Vagina (tissue), 2 donors: Measurements from ENCODE around the gene MAPK6. TPM values are rescaled to one million over a fixed set of nuclear protein-coding genes. Genes with fewer than 3 reads are reported as not detected.
A peak's percentile ranks its signal among the peaks of the same experiment; 100 is the strongest.

Experiments
- DNase-seq, 2 donors: peaks; one replicate each; pipeline ENCODE4 v3.0.0-alpha.2; 2017; ENCODE audit errors: extremely low spot score in 2 of 2
- H3K27ac ChIP-seq: fragments of 200-600 bp; sonication (generic); one replicate; pipeline ENCODE4 v1.5.1; 2019
- H3K27me3 ChIP-seq: fragments of 200-600 bp; sonication (generic); one replicate; pipeline ENCODE4 v1.5.1; 2019
- H3K36me3 ChIP-seq, 2 donors: fragments of 200-600 bp; sonication (generic); one replicate each; pipeline ENCODE4 v1.5.1; 2017 to 2019
- H3K4me1 ChIP-seq: fragments of 200-600 bp; sonication (generic); one replicate; pipeline ENCODE4 v1.5.1; 2019
- H3K4me3 ChIP-seq, 2 donors: fragments of 200-600 bp; sonication (generic); 1 replicate in 1 of 2; 2 replicates in 1 of 2; pipeline ENCODE4 v1.5.1; 2016 to 2019
- H3K9me3 ChIP-seq: fragments of 200-600 bp; sonication (generic); one replicate; pipeline ENCODE4 v1.5.1; 2019
- POLR2A ChIP-seq, 2 donors: fragments of 450-650 bp; IDR thresholded peaks; one replicate each; pipeline ENCODE4 v1.6.1; 2017; ENCODE audit warnings: antibody characterized with exemption in 2 of 2, mild to moderate bottlenecking in 2 of 2, moderate library complexity in 2 of 2
- POLR2AphosphoS5 ChIP-seq, 2 donors: sonication (generic); formaldehyde crosslinking; IDR thresholded peaks; one replicate each; pipeline ENCODE4 v1.9.0; 2017; ENCODE audit warnings: antibody characterized with exemption in 2 of 2, mild to moderate bottlenecking in 2 of 2, low read depth in 1 of 2; ENCODE audit not compliant: insufficient read depth in 1 of 2
- intact Hi-C: fragments of 100-400 bp; cut with DNase I; formaldehyde crosslinking; loops from one replicate; pipeline ENCODE4 v1.15.1; 2023
- total RNA-seq: library from RNA; depleted of rRNA; stranded (reverse); fragments of >200 nt; gene quantifications from one replicate; pipeline ENCODE4 v1.2.3, GENCODE V29; 2016
- TF ChIP-seq, protein P1 (sequence below), 3 experiments: fragments of 450-650 bp in 2 of 3; fragments of 200-600 bp in 1 of 3; sonication (generic) in 1 of 3; IDR thresholded peaks; one replicate each; pipeline ENCODE4 v1.5.1; 2017 to 2019; ENCODE audit warnings: antibody characterized with exemption in 3 of 3, mild to moderate bottlenecking in 2 of 3, moderate library complexity in 2 of 3

Gene MAPK6
- total RNA-seq, 1 donor from 2014 or later: 41.0 TPM

DNA sequence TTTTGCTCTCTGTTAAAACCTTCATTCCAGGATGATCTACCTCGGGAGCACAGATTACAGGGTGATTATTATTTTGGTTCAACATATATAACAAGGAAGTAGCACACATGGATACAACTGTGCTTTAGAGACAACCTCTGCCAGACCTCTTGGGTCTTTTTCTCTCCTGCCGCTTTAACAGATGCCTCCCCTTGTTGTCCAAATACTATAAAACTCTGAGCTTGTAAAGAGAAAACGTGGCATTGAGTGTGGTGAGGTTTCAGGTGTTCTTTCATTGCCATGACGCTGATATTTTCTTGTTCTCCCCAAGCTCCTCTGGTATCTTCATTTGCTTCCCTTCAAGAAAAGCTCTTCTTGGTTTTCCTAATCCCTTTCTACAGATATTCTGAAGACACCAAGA is 64.6 kb downstream of the MAPK6 start:
- Histone ChIP-seq H3K36me3 (no peaks in the 10 kb centered on the region), H3K27ac (no peak overlapping the region), H3K4me1 (peaks cover 17% of the 10 kb centered on the region), H3K4me3 (no peak overlapping the region), H3K9me3 (peaks cover 5% of the 10 kb centered on the region), H3K27me3 (no peaks in the 10 kb centered on the region)
- TF ChIP-seq POLR2AphosphoS5 (IDR thresholded peaks at IDR 0.05; ENCODE audit: insufficient read depth in 1 of 2, low read depth in 1 of 2): no peak
- DNase-seq: no peak
- intact Hi-C loops: no loop called here

DNA sequence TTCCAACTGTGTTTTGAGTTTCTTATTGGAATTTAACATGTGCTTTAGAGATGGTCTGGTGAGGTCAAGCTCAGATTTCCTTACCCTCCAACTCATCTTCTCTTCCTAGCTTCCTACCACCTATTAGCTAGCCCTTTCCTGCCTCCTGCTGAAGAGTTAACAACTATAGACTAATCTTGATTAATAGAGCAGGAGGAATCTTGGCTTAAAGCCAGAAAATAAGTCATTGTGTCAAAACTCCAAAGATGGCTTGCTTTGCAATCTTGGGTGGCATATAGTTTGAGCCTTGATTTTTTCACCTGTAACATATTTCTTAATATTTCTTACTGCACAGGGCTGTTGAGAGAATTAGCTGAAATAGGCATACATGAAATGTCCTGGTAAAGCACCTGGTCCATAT is 66.3 kb downstream of the MAPK6 start:
- peaks cover 5% of the 10 kb centered on the region for H3K9me3 ChIP-seq

GRCh38 chr15:52086011-52086786 is 67.2 kb downstream of the MAPK6 start:
- no peaks in the 10 kb centered on the region for H3K36me3 ChIP-seq
- no peaks in the 10 kb centered on the region for H3K27me3 ChIP-seq
- H3K9me3 ChIP-seq: peaks cover 5% of the 10 kb centered on the region
- intact Hi-C loops: no loop called here
- peaks cover 6% of the 10 kb centered on the region for H3K4me1 ChIP-seq
- DNase-seq: peak in 1 of 2 donors; percentile 2
- H3K27ac ChIP-seq: no peak overlapping the region
- TF ChIP-seq POLR2AphosphoS5 (IDR thresholded peaks at IDR 0.05; ENCODE audit: insufficient read depth in 1 of 2, low read depth in 1 of 2) (no peak), POLR2A (IDR thresholded peaks at IDR 0.05) (no peak)
- TF ChIP-seq, protein P1, sequence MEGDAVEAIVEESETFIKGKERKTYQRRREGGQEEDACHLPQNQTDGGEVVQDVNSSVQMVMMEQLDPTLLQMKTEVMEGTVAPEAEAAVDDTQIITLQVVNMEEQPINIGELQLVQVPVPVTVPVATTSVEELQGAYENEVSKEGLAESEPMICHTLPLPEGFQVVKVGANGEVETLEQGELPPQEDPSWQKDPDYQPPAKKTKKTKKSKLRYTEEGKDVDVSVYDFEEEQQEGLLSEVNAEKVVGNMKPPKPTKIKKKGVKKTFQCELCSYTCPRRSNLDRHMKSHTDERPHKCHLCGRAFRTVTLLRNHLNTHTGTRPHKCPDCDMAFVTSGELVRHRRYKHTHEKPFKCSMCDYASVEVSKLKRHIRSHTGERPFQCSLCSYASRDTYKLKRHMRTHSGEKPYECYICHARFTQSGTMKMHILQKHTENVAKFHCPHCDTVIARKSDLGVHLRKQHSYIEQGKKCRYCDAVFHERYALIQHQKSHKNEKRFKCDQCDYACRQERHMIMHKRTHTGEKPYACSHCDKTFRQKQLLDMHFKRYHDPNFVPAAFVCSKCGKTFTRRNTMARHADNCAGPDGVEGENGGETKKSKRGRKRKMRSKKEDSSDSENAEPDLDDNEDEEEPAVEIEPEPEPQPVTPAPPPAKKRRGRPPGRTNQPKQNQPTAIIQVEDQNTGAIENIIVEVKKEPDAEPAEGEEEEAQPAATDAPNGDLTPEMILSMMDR (IDR thresholded peaks at IDR 0.05): no peak
- H3K4me3 ChIP-seq: no peak overlapping the region

More for the DNA sequence above, 66.3 kb downstream of the MAPK6 start:
- intact Hi-C loops: no loop called here
- no peak for TF ChIP-seq POLR2AphosphoS5 (IDR thresholded peaks at IDR 0.05; ENCODE audit: insufficient read depth in 1 of 2, low read depth in 1 of 2)
- TF ChIP-seq, protein P1 (IDR thresholded peaks at IDR 0.05): no peak
- TF ChIP-seq POLR2A (IDR thresholded peaks at IDR 0.05): no peak
- DNase-seq: no peak
- no peaks in the 10 kb centered on the region for H3K36me3 ChIP-seq
- no peak overlapping the region for H3K4me3 ChIP-seq
- no peaks in the 10 kb centered on the region for H3K27me3 ChIP-seq
- no peak overlapping the region for H3K27ac ChIP-seq
- H3K4me1 ChIP-seq: peaks cover 6% of the 10 kb centered on the region

- Histone ChIP-seq H3K27me3 (no peaks in the 10 kb centered on the region), H3K36me3 (no peaks in the 10 kb centered on the region), H3K9me3 (peaks cover 5% of the 10 kb centered on the region), H3K4me1 (peaks cover 28% of the 10 kb centered on the region), H3K27ac (no peak overlapping the region), H3K4me3 (no peak overlapping the region)
- no peak for TF ChIP-seq POLR2A (IDR thresholded peaks at IDR 0.05)
- no peak for TF ChIP-seq POLR2AphosphoS5 (IDR thresholded peaks at IDR 0.05; ENCODE audit: insufficient read depth in 1 of 2, low read depth in 1 of 2)
- DNase-seq: no peak
- intact Hi-C loops: no loop called here
Measured at GRCh38 chr15:52090193-52090592, 71.2 kb downstream of the MAPK6 start.

- no peaks in the 10 kb centered on the region for H3K27me3 ChIP-seq
- TF ChIP-seq POLR2A (IDR thresholded peaks at IDR 0.05) (no peak), POLR2AphosphoS5 (IDR thresholded peaks at IDR 0.05; ENCODE audit: insufficient read depth in 1 of 2, low read depth in 1 of 2) (no peak)
- TF ChIP-seq, protein P1 (IDR thresholded peaks at IDR 0.05): no peak
- intact Hi-C loops: no loop called here
- H3K4me1 ChIP-seq: peaks cover 32% of the 10 kb centered on the region
- H3K4me3 ChIP-seq: no peak overlapping the region
- no peak for DNase-seq
- H3K27ac ChIP-seq: peak overlapping the region; percentile 71
- H3K9me3 ChIP-seq: no peaks in the 10 kb centered on the region
- no peaks in the 10 kb centered on the region for H3K36me3 ChIP-seq
Measured at GRCh38 chr15:52093167-52093538, 74.1 kb downstream of the MAPK6 start.
